Subcutaneous adipose tissue (tissue), 4 donors: ENCODE measurements around the gene HTR3E. TPM values are rescaled to one million over a fixed set of nuclear protein-coding genes. Genes with fewer than 3 reads are reported as not detected.

ENCODE experiments used
- total RNA-seq, 4 donors: library from RNA; depleted of rRNA; stranded (reverse); fragments of >200 nt; gene quantifications; one replicate each; pipeline ENCODE4 v1.1.0, GENCODE V29; 2016
- TF ChIP-seq, protein P1 (sequence below): fragments of 450-650 bp; IDR thresholded peaks from one replicate; pipeline ENCODE4 v1.5.1; 2016; ENCODE audit warnings: low read depth, mild to moderate bottlenecking, control low read depth, antibody characterized with exemption, moderate library complexity

The HTR3E gene
- total RNA-seq, 4 donors from 2014 or later = not detected

DNA sequence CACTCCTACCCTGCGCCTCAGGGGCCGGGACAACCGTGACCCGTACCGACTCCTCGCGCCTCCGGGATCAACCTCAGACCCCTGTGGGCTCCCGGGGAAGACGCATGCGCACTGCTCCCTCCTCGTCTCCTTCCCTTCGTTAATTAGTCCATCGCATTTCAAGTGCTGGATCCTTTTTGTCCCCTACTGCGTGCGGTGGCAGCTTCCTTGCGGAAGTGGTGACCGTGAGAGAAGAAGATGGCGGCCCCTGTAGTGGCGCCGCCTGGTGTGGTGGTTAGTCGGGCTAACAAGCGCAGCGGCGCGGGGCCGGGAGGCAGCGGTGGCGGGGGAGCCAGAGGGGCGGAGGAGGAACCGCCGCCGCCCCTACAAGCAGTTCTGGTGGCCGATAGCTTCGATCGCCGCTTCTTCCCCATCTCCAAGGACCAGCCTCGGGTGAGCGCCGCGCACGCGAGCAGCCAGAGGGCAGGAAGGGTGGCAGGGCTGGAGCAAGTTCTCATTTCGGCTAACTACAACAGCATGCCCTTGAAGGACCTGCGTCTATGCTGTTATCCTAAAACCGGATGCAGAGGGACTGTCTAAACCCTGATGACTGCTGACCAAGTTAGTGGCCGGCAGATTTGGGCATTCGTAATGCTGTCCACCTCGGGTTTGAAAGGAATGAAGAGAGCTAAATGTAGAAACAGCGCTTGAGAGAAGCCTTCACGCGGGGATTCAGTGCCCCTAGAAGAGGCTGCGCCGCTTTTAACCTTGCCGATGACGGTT, 38.5 kb downstream of the HTR3E start, which contains the start of gene EIF2B5:
Gene EIF2B5, plus strand, starts transcription at position 210 of the 762 bp plus-strand sequence. Its CDS starts 28 bp downstream, at position 238.
- TF ChIP-seq, protein P1, sequence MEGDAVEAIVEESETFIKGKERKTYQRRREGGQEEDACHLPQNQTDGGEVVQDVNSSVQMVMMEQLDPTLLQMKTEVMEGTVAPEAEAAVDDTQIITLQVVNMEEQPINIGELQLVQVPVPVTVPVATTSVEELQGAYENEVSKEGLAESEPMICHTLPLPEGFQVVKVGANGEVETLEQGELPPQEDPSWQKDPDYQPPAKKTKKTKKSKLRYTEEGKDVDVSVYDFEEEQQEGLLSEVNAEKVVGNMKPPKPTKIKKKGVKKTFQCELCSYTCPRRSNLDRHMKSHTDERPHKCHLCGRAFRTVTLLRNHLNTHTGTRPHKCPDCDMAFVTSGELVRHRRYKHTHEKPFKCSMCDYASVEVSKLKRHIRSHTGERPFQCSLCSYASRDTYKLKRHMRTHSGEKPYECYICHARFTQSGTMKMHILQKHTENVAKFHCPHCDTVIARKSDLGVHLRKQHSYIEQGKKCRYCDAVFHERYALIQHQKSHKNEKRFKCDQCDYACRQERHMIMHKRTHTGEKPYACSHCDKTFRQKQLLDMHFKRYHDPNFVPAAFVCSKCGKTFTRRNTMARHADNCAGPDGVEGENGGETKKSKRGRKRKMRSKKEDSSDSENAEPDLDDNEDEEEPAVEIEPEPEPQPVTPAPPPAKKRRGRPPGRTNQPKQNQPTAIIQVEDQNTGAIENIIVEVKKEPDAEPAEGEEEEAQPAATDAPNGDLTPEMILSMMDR = no peak

- TF ChIP-seq, protein P1 = no peak
Observed at GRCh38 chr3:184135911-184136260, 39.0 kb downstream of the HTR3E start.

DNA sequence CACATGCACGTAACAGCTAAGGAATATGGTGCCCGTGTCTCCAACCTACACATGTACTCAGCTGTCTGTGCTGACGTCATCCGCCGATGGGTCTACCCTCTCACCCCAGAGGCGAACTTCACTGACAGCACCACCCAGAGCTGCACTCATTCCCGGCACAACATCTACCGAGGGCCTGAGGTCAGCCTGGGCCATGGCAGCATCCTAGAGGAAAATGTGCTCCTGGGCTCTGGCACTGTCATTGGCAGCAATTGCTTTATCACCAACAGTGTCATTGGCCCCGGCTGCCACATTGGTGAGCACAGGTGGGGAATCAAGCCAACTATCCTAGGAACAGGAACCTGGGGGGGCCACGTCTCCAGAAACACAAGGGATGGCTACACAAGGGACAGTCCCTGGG, 43.6 kb downstream of the HTR3E start:
- TF ChIP-seq, protein P1 = no peak

- TF ChIP-seq, protein P1 = no peak
Observed at GRCh38 chr3:184142199-184142598, 45.3 kb downstream of the HTR3E start.

DNA sequence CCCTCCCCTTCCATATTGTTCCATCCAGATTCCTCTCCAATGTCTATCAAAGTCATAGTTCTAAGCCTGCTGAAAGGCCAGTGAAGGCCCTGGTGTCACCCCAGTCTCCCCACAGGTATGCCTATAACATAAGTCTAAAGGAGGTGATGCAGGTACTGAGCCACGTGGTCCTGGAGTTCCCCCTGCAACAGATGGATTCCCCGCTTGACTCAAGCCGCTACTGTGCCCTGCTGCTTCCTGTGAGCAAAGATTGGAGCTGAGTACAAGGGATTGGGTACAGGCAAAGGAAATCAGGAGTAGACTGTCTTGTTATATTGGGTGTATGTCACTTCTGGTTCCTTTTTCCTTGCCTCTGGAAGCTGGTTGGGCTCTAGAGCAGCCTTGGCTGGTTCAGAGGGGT, 46.5 kb downstream of the HTR3E start:
- TF ChIP-seq, protein P1 = no peak

DNA sequence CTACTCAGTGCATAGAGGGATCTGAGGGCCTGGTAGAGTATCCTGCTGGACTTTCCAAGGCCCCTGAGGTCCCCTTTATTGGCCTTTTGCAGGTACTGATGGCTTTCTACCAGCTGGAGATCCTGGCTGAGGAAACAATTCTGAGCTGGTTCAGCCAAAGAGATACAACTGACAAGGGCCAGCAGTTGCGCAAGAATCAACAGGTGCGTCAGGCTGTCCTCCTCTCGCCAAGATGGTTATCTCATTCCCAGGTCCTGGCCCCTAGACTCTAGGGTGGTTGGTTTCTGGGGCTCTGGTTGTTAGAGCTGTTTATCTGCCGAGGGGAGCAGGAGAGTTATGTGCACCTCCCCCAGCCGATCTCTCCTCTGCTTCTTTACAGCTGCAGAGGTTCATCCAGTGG, 47.6 kb downstream of the HTR3E start:
- TF ChIP-seq, protein P1 = no peak

DNA sequence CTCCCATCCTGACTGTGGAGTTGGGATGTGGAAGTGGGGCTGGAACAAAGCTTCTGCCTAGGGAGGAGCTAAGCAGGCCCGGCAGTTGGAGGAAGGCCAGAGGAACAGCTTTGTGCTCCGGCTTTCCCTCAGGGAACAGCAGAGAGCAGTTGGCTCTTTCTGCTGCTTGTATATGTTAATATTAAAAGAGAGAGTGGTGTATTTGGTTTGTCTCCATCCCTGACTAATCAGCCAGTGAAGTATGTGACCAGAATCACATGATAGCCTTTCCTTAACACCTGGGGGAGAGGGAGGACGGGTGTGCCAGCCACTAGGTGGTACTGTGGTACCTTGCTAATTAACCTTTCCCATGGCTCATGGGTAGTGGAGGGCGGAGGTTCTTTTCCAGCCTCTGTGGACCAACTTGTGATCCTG, 48.3 kb downstream of the HTR3E start:
- TF ChIP-seq, protein P1 = no peak
